22Rv1 (cell line): ENCODE measurements around the gene ZBTB14.

Experiments
- H3K27ac ChIP-seq: fragments of 450-650 bp; 2 replicates; pipeline ENCODE4 v1.5.1; 2017
- ZFX ChIP-seq: fragments of 450-650 bp; IDR thresholded peaks from 2 replicates; pipeline ENCODE4 v1.6.1; 2017; ENCODE audit warnings: antibody characterized with exemption, borderline replicate concordance
- TF ChIP-seq, protein P1 (sequence below): fragments of 450-650 bp; IDR thresholded peaks from 2 replicates; pipeline ENCODE4 v1.5.1; 2017; ENCODE audit warnings: mild to moderate bottlenecking

ZBTB14 gene

DNA sequence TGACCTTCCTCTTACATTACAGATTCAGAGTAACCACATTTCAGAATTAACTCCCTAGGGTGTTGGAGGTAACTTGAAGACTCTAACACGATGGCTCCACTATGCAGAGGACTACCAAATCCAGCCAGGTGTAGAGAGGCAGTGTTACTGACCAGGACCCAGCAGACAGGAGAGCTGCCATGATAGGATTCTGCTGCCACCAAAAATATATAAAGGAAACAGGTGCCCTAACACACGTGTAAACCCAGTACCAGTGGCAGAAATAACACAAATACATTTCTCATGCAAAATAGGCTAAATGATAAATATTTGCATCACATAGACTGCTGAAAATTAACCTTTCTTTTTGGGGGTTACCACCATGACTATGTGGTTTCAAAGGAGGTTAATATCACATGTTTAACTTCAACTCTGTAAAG is 7.0 kb downstream of the ZBTB14 start:
- H3K27ac ChIP-seq, result no peak overlapping the region
- TF ChIP-seq, protein P1, sequence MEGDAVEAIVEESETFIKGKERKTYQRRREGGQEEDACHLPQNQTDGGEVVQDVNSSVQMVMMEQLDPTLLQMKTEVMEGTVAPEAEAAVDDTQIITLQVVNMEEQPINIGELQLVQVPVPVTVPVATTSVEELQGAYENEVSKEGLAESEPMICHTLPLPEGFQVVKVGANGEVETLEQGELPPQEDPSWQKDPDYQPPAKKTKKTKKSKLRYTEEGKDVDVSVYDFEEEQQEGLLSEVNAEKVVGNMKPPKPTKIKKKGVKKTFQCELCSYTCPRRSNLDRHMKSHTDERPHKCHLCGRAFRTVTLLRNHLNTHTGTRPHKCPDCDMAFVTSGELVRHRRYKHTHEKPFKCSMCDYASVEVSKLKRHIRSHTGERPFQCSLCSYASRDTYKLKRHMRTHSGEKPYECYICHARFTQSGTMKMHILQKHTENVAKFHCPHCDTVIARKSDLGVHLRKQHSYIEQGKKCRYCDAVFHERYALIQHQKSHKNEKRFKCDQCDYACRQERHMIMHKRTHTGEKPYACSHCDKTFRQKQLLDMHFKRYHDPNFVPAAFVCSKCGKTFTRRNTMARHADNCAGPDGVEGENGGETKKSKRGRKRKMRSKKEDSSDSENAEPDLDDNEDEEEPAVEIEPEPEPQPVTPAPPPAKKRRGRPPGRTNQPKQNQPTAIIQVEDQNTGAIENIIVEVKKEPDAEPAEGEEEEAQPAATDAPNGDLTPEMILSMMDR, result no peak
- TF ChIP-seq ZFX, result no peak

DNA sequence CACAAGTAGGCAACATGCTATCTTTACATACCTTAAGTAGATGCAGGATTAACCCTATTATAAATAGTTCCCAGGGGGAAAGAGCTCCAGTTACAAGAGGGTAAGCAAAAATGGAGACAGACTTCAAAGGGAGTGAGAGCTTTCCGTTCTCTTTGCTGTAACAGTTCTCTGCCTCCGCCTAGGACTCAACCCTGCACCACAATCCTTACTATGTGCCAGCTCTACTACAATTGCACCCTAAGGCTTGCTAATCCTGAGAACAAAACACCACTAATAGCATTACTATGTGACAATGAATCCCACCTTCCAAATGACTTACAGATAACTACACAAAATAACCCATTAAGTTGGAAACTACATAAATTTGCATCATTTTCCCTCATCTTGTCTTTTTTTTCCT is 7.7 kb downstream of the ZBTB14 start:
- TF ChIP-seq, protein P1, result no peak
- no peak for TF ChIP-seq ZFX
- H3K27ac ChIP-seq, result no peak overlapping the region

DNA sequence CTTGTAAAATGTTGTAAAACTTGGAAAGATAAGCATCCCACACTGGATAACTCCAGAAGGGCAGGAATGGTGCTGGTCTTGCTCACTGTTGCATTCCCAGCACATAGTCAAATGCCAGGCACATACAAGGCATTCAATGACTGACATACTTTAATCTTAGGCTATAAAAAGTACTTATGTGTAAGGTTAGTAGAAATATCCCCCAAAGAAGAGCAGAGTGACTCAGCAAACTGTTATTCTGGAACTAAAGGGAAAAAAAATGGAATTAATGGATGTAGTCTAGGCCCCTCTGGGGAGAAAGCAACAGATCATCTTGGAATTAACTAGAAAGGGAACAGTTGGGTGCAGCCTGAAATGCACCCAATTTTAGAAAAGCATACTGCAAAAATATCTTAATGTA is 9.0 kb downstream of the ZBTB14 start:
- H3K27ac ChIP-seq, result no peak overlapping the region
- TF ChIP-seq ZFX, result no peak
- TF ChIP-seq, protein P1, result no peak

DNA sequence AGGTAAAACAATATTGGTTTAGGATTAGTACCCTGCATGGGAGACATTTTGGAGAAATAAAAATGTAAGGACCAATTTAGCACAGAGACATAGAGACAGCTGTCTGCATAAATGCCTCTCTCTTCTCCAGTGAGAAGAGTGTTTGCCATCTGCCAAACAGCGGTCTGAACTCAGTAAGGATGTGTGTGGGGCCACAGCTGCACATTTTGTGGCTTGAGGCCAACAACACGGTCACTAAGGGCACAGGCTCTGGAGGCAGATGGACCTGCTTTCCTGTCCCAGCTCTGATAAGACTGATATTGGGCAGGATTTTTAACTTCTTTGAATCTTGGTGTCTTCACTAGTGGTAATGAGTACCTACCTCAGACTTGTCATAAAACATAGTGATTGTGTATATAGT is 10.2 kb downstream of the ZBTB14 start:
- H3K27ac ChIP-seq, result no peak overlapping the region
- TF ChIP-seq ZFX, result no peak
- TF ChIP-seq, protein P1, result no peak

DNA sequence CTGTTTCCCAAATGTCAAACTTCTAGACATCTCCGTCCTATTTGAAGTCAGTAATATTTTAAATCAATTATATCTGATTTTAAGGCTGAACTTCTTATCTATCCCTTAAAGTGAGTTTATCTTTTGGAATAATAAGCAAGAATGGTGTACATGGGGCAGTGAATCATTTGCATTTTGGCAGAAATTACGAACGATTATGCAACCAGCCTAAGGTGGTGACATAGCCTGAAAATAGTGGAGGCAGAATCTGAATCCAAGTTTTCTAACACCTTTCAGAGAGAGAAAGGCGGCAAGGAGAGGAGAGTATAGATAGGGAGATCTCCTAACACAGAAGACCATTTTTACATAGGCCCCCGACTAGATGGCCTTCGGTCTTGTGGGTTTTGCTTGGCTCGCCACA is 10.7 kb downstream of the ZBTB14 start:
- TF ChIP-seq ZFX, result no peak
- TF ChIP-seq, protein P1, result no peak
- no peak overlapping the region for H3K27ac ChIP-seq

DNA sequence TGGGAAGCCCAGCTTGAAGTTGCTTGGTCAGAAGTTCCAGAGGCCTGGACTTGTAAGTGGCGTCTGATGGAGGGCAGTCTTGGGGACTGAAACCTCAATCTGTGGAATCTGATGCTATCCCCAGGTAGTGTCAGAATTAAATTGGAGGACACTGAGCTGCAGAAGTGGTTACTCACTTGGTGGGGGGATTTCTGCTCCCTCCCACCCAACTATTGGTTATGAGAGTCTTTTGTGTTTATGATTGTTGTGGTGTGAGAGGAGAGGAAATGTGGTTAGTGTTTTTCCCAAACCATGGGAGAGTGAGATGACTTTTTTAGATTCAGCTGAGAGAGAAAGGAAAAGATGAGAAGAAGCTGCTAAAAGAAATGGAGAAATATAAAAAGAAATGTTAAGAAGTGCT is 12.8 kb downstream of the ZBTB14 start:
- TF ChIP-seq ZFX, result no peak
- TF ChIP-seq, protein P1, result no peak
- no peak overlapping the region for H3K27ac ChIP-seq

DNA sequence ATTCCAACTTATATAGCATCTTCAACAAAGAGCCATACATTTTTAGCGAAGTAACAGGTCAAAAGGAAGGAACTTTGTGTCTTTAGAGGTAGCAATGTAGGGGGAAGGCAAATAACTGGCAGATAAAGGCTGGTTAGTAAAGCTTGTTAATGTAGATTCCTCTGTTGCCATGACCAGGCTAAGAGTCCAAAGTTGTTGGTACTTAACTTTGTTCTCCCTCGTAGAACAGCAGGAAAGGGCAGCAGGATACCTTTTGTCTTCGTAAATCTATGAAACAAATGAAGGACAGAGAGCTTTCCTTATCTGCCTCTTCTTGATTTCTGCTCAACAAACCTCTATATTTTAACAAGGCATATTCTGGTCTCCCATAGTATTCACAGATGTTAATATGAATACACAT is 18.6 kb downstream of the ZBTB14 start:
- H3K27ac ChIP-seq, result no peak overlapping the region
- no peak for TF ChIP-seq ZFX
- TF ChIP-seq, protein P1, result no peak
